GM19240 (cell line): ENCODE results near the gene SERPINB7.

Experiments
- DNase-seq: peaks from one replicate; pipeline ENCODE4 v3.0.0; 2011; ENCODE audit warnings: low spot score; ENCODE audit not compliant: insufficient read length

SERPINB7 gene

GRCh38 chr18:63844254-63844653 is 69.0 kb downstream of the SERPINB7 start:
- DNase-seq, result no peak

GRCh38 chr18:63848159-63848558 is 72.9 kb downstream of the SERPINB7 start:
- no peak for DNase-seq

GRCh38 chr18:63850020-63850419 is 74.8 kb downstream of the SERPINB7 start:
- DNase-seq, result no peak

- DNase-seq, result no peak
These were observed 75.4 kb downstream of the SERPINB7 start for GRCh38 chr18:63850636-63851035.
